Measurements from ENCODE around the gene DCAF12L2.
"Not testable (repeated sequence)": the region's sequence is repeated elsewhere in the genome, so short reads cannot be mapped to it uniquely, and the experiment has no call there.

DCAF12L2 gene

GRCh38 chrX:126165721-126166461, at the start of gene DCAF12L2:
Gene DCAF12L2, minus strand, starts transcription at chrX:126166289. Its CDS starts 365 bp downstream, at chrX:126165924.
- peak; percentile 21 for DNase-seq (ENCODE audit: low spot score)

DNA sequence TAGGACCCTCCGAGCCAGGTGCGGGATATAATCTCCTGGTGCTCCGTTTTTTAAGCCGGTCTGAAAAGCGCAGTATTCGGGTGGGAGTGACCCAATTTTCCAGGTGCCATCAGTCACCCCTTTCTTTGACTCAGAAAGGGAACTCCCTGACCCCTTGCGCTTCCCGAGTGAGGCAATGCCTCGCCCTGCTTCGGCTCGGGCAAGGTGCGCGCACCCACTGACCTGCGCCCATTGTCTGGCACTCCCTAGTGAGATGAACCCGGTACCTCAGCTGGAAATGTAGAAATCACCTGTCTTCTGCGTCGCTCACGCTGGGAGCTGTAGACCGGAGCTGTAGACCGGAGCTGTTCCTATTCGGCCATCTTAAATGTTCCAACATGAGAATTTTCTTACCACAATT, 24.8 kb upstream of the DCAF12L2 start:
- DNase-seq (ENCODE audit: low spot score), result not testable (repeated sequence)

- DNase-seq (ENCODE audit: low spot score), result no peak
Measured at GRCh38 chrX:126177133-126177840, 11.2 kb upstream of the DCAF12L2 start.

DNA sequence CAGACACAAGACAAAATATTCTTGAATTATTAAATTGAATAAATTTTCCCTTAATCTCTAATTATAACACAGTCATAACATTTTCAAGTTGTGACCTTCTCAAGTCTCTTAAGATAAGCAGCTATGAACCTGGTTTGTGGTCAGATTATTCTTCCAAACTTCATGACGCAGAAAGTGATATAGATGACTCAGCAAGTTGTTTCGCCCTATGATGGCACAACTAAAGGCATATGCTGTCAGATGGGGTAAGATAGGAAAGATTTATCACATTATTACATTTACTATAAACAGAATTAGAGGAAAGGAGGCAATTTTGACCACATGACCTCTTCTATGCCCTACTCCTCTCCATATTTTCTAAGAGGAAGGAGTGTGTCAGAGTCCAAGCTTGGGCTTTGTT, 4.6 kb upstream of the DCAF12L2 start:
- no peak for DNase-seq (ENCODE audit: low spot score)

DNA sequence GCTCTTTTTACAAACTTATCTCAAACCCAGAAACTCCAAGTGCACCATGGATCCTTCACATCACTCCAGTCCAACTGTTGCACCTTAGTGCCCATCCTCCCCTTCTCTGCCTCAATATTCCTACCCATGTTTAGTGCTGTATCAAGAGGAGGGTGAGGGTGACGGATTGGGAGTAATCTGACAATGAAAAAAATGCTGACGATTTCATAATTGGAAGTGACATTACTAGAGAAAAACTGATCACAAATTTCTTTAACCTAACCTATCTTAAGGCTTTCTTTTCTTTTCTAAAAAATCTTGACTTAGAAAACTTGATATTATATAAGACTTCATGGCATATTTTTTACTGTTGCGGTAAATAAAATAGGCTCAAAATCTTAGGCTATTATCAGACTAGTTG, 1.5 kb upstream of the DCAF12L2 start:
- no peak for DNase-seq (ENCODE audit: low spot score)

DNA sequence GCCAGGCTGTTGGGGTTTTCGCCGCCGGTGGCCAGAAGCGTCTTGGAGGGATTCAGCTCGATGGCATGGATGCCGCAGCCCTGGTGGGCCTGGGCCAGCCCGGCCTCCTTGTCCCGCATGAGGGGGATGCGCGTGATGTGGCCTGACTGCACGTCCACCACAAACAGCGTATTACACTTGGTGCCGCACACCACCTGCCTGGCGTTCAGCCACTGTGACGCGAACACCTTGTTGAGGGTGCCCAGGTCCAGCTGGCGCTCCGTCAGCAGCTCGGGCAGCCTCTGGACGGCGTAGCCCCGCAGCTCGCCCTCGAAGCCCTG, 728 bp downstream of the DCAF12L2 start:
- DNase-seq (ENCODE audit: low spot score), result no peak

DNA sequence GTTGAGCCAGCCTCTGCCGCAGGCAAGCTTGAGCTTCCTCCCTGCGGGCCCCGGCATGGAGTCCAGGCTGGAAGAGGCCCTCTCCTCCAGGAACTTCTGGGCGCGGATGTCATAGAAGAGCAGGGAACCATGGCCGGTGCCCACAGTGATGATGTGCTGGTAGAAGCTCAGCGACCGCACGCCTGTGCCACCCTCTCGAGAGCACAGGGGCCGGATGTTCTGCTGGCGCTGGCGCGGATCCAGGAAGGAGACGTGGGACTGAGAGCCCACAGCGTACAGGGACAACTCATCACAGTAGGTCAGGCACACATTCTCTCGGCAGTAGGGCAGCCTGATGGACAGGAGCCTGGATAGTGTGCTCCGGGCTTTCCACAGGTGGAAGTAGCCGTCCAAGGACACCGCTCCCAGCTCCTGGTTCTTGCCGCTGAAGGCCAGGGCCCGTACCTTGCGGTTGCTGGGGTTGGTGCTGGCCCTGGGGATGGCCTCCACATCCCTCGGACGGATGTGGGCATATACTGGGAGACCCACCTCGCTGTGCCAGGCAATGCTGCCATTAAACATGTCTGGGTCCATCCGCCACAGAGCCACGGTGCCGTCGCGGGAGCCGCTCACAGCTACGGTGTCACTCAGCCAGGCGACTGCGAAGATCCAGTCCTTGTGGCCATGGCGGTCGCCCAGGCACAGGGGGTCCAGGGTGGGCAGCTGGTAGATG, 1.2 kb downstream of the DCAF12L2 start:
- no peak for DNase-seq (ENCODE audit: low spot score)

DNA sequence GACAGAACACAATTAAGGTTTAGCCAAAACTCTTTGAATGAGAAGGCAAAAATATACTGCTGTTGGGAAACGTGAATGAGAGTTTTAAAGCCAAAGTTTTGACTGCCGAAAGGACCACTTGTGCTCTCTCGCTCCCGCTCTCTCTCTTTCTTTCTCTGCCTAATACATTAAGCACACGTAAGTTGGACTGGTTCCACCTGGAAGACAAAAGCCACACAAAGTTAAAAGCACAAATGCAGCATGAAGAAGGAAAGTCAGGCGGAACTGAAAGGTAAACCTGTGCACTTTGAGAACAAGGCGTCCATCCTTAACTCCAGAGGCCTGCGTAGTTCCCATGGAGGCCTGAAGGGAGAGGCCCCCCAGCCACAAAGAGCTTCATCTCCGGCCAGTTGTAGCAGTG, 1.9 kb downstream of the DCAF12L2 start:
- no peak for DNase-seq (ENCODE audit: low spot score)

DNA sequence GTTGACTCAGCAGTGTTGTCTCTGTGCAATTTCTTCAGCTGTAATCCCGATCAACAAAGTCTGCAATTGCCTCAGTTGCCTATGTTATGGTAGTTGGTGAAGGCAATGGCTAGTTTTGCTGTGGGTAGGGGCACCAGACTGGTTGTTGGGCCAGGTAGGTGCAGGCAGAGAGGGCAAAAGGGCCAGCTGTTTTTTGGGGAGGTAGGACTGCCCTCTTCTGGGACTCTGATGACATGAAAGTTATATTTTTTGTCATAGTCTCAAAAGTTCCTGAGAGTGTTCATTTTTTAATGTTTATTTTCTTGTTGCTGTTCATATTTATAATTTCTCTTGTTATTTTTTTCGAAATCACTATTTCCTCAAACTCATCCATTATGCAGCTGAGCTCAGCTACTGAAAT, 25.1 kb downstream of the DCAF12L2 start:
- DNase-seq (ENCODE audit: low spot score), result no peak

DNA sequence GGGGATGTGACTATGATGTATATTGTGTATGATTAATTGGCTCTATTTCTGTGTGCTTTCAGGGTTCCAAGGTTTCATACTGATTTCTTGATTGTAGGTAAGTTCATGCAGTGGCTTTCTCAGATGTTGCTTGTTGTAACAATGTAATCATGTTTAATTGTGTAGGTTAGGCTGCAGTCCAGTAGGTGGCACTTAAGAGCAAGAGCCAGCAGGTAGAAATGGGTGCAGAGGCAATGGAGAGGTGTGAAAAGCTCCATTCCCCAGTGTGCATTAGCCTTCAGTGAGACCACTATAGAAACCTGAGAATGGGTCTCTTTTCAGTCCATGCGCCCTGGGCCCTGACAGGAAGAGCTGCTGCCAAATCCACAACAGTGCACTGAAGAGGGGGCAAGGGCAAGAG, 28.2 kb downstream of the DCAF12L2 start:
- no peak for DNase-seq (ENCODE audit: low spot score)

DNA sequence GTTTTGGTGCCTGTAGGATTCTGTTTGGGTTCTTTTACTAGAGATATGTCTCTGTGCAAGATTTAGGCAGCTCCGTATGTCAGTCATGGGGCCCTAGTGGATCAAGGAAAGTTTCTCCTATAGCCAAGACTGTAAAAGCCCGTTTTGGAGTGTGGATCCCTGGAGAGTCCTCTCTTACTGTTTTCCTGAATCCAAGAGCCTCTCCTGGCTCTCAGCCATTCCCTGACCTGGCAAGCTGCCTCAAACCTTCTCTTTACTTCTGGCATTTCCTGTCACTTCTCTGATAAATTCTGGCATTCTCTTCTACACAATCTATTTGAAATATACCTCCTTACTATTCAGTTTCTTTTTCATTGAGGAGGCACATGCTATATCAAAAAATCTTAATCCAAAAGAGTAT, 41.4 kb downstream of the DCAF12L2 start:
- DNase-seq (ENCODE audit: low spot score), result no peak
